ENCODE measurements around the gene SNAI1. TPM values are rescaled to one million over a fixed set of nuclear protein-coding genes. Genes with fewer than 3 reads are reported as not detected.
"Not testable (repeated sequence)": the region's sequence is repeated elsewhere in the genome, so short reads cannot be mapped to it uniquely, and the experiment has no call there.

The SNAI1 gene
- total RNA-seq, 1 experiment from 2014 or later, result not detected

GRCh38 chr20:49964964-49965780 is 17.6 kb upstream of the SNAI1 start:
- DNase-seq (ENCODE audit: low read depth), result peak; percentile 41

GRCh38 chr20:49965781-49966305 is 16.9 kb upstream of the SNAI1 start:
- peak; percentile 17 for DNase-seq (ENCODE audit: low read depth)

- DNase-seq (ENCODE audit: low read depth), result no peak
Measured at GRCh38 chr20:49966861-49967260, 15.9 kb upstream of the SNAI1 start.

- no peak for DNase-seq (ENCODE audit: low read depth)
Measured at GRCh38 chr20:49969234-49969633, 13.5 kb upstream of the SNAI1 start.

GRCh38 chr20:49969946-49970345 is 12.8 kb upstream of the SNAI1 start:
- no peak for DNase-seq (ENCODE audit: low read depth)

GRCh38 chr20:49970498-49970897 is 12.3 kb upstream of the SNAI1 start:
- no peak for DNase-seq (ENCODE audit: low read depth)

- DNase-seq (ENCODE audit: low read depth), result no peak
Measured at GRCh38 chr20:49973981-49974380, 8.8 kb upstream of the SNAI1 start.

GRCh38 chr20:49976542-49976941 is 6.2 kb upstream of the SNAI1 start:
- peak; percentile 28 for DNase-seq (ENCODE audit: low read depth)

- not testable (repeated sequence) for DNase-seq (ENCODE audit: low read depth)
Measured at GRCh38 chr20:49977740-49978139, 5.0 kb upstream of the SNAI1 start.

- no peak for DNase-seq (ENCODE audit: low read depth)
Measured at GRCh38 chr20:49978685-49979029, 4.1 kb upstream of the SNAI1 start.

- DNase-seq (ENCODE audit: low read depth), result no peak
Measured at GRCh38 chr20:49979030-49979832, 3.5 kb upstream of the SNAI1 start.

- DNase-seq (ENCODE audit: low read depth), result no peak
Measured at GRCh38 chr20:49980140-49981008, 2.4 kb upstream of the SNAI1 start.

GRCh38 chr20:49981218-49982071 is 1.3 kb upstream of the SNAI1 start:
- no peak for DNase-seq (ENCODE audit: low read depth)

GRCh38 chr20:49982072-49982345 is 771 bp upstream of the SNAI1 start:
- DNase-seq (ENCODE audit: low read depth), result no peak

- DNase-seq (ENCODE audit: low read depth), result no peak
Measured at GRCh38 chr20:49983123-49983847, 505 bp downstream of the SNAI1 start.

- DNase-seq (ENCODE audit: low read depth), result no peak
Measured at GRCh38 chr20:49983848-49984408, 1.1 kb downstream of the SNAI1 start.

GRCh38 chr20:49984426-49985153 is 1.8 kb downstream of the SNAI1 start:
- no peak for DNase-seq (ENCODE audit: low read depth)

- no peak for DNase-seq (ENCODE audit: low read depth)
Measured at GRCh38 chr20:49985157-49985556, 2.4 kb downstream of the SNAI1 start.

- DNase-seq (ENCODE audit: low read depth), result no peak
Measured at GRCh38 chr20:49985617-49986016, 2.8 kb downstream of the SNAI1 start.
